GM21723 (cell line): ENCODE data around the gene C7orf57.
A peak's percentile ranks its signal among the peaks of the same experiment; 100 is the strongest.

Source experiments
- ATAC-seq: cut with Tn5 transposase; IDR thresholded peaks from one replicate; pipeline ENCODE4 v1.9.1; 2021; ENCODE audit warnings: mild to moderate bottlenecking, moderate library complexity; ENCODE audit not compliant: unreplicated experiment

The C7orf57 gene

DNA sequence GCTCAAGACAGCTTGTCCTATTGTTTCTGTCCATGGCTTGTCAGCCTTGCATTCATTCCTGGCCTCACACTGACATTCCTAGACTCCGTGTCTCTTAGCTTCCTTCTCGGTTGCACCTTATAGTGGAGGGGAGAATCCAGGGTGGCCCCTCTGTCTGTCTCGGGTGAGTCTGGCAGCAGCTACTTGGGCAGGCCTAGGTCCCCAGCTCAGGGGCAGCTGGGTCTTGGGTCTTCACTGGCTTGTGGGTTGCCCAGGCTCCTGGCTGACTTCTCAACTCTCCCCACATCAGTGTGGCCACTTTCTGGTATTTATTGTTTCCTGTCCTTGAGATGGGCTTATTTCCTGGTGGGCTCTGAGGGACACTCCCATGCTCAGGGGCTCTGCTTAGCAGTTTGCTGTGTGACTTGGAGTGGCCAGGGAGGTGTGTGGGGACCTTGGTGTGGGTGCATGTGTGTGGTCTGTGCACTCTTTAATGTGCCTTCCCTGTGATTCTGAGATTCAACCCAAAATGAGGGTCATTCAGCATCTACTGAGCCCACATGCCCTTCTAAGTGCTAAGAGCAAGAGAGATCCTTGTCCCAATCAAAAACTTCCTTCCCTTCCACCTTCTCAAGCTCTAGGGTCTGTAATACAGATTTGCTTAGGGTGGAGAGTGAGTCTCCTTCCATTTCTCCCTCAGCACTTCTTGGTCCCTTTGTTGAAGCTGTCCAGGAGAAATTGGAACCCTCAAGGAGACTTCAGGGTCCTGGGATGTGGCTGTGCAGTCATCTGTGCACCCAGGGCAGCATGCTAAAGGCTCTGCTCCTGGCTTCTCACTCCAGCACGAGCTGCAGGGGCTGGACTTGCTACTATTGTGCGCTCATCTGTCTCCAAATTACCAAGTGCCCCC is 73.9 kb downstream of the C7orf57 start:
- no peak for ATAC-seq

DNA sequence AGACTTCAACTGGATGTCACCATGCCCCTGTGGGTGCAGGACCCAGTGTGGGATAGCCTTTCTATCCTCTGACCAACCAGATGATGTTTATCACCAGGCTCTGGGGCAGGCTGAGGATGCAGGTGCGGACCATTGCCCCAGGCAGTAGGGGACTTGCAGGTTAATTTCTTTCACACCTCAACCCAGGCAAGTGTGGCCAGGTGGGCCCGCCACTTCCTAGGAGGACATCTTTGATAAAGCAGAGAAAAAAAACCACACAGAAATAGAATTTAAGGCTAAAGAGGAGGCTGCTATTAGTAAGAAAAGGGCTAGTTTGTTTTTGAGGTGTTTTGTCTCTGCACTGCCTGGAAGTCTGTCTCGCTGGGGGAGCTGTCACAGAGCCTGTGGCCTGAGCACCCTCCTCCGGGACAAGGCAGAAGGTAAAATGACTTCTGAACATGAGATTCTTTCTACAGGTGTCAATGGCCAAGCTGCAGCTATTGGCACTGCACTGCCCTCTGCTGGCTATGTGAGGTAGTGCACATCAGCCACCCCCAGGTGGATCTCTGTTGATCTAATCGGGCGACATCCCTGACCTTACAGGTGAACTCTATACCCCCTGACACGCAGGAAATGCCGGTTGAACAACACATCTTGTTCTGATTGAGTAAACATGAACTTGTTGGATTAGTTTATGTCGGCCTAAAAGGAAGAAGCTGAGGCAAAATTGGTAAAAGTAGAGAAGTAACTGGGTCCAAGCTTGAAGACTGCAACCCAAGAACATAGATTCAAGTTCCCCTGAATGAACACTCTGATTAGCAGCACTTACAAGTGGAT is 74.7 kb downstream of the C7orf57 start:
- peak; percentile 95 for ATAC-seq

DNA sequence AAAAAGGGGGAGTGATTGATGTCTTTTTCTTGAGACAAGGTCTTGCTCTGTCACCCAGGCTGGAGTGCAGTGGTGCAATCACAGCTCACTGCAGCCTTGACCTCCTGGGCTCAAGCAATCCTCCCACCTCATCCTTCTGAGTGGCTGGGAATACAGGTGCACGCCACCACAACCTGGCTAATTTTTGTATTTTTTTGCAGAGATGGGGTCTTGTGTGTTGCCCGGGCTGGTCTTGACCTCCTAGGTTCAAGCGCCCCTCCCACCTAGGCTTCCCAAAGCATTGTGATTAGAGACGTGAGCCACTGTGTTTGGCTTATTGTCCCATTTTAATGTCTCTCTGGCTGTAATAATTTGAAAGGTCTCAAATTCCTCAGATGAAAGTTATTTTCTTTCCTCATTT is 75.5 kb downstream of the C7orf57 start:
- ATAC-seq, result no peak
